ENCODE data around the gene GFOD1. TPM values are rescaled to one million over a fixed set of nuclear protein-coding genes. Genes with fewer than 3 reads are reported as not detected.

Gene GFOD1
- polyA plus RNA-seq, 1 of the 3 experiments (the other 2 are of a cell fraction) = 1.6 TPM

- Histone ChIP-seq H2AFZ (ENCODE audit: low read depth) (no peak overlapping the region), H3K27ac (ENCODE audit: low read depth in 2 of 2, low read length in 1 of 2) (no peak overlapping the region), H3K27me3 (ENCODE audit: insufficient read depth) (no peaks in the 10 kb centered on the region), H3K79me2 (ENCODE audit: insufficient read depth) (no peaks in the 10 kb centered on the region), H3K4me2 (no peak overlapping the region), H3K9me3 (no peaks in the 10 kb centered on the region), H3F3A (replicated peaks; ENCODE audit: insufficient read depth) (no peaks in the 10 kb centered on the region), H3K4me1 (ENCODE audit: control insufficient read depth in 1 of 2, insufficient read depth in 2 of 2, low read depth in 1 of 2, low read length in 1 of 2) (peaks cover 0 to 13% of the 10 kb centered on the region in 2 experiments; a peak in 2 of 4 replicates), H3K36me3 (replicated peaks in 1 of 2; ENCODE audit: control insufficient read depth in 1 of 2, insufficient read depth in 2 of 2, low read length in 1 of 2) (no peaks in the 10 kb centered on the region), H4K20me1 (ENCODE audit: insufficient read depth) (no peaks in the 10 kb centered on the region), H3K9me2 (no peaks in the 10 kb centered on the region), H3K9ac (no peak overlapping the region), H3K4me3 (ENCODE audit: low read depth in 2 of 2, low read length in 1 of 2) (no peak overlapping the region)
- ChIA-PET CTCF (interaction anchor here (0.7 kb wide), 1 partner anchor 15 kb away, joined by 3 read pairs; no protein-coding TSS in a partner anchor), POLR2A (interaction anchor here (0.5 kb wide), 1 partner anchor 187 kb away, joined by 4 read pairs; no protein-coding TSS in a partner anchor)
- TF ChIP-seq RFX5 (IDR thresholded peaks at IDR 0.05; ENCODE audit: low read length) (no peak), SMC3 (IDR thresholded peaks at IDR 0.05; ENCODE audit: low read depth, low read length) (no peak), TAF1 (IDR thresholded peaks at IDR 0.05; ENCODE audit: borderline replicate concordance, low read depth, low read length) (no peak), YY1 (IDR thresholded peaks at IDR 0.05; ENCODE audit: low read depth) (no peak), FOXM1 (IDR thresholded peaks at IDR 0.05; ENCODE audit: low read depth) (no peak), RAD21 (IDR thresholded peaks at IDR 0.05; ENCODE audit: low read length) (no peak), CHD2 (IDR thresholded peaks at IDR 0.05; ENCODE audit: low read length, partially characterized antibody) (no peak), EP300 (IDR thresholded peaks at IDR 0.05; ENCODE audit: borderline replicate concordance in 1 of 2, low read depth in 1 of 2, low read length in 1 of 2) (no peak), ZBTB33 (IDR thresholded peaks at IDR 0.05; ENCODE audit: borderline replicate concordance, low read depth) (no peak), PBX3 (IDR thresholded peaks at IDR 0.05) (no peak), FOXJ3 (CRISPR knock-in tag; IDR thresholded peaks at IDR 0.05) (no peak)
- 91% methylated on average over 12 of the region's 12 CpGs for WGBS (ENCODE audit: low lambda C conversion rate)
- DNase-seq = no peak
Observed at GRCh38 chr6:13524801-13525508, 37.6 kb upstream of the GFOD1 start.

GRCh38 chr6:13523826-13524622, 36.6 kb upstream of the GFOD1 start:
- no peaks in the 10 kb centered on the region for H3K9me3 ChIP-seq
- no peaks in the 10 kb centered on the region for H3K79me2 ChIP-seq (ENCODE audit: insufficient read depth)
- no peak overlapping the region for H3K27ac ChIP-seq (ENCODE audit: low read depth in 2 of 2, low read length in 1 of 2)
- ChIA-PET POLR2A (interaction anchor here (0.5 kb wide), 1 partner anchor 188 kb away, joined by 4 read pairs; no protein-coding TSS in a partner anchor), CTCF (interaction anchor here (0.7 kb wide), 1 partner anchor 14 kb away, joined by 3 read pairs; no protein-coding TSS in a partner anchor)
- WGBS (ENCODE audit: low lambda C conversion rate) = 89% methylated on average over 8 of the region's 11 CpGs
- no peak overlapping the region for H3K4me2 ChIP-seq
- peaks cover 0 to 13% of the 10 kb centered on the region in 2 experiments; a peak in 2 of 4 replicates for H3K4me1 ChIP-seq (ENCODE audit: control insufficient read depth in 1 of 2, insufficient read depth in 2 of 2, low read depth in 1 of 2, low read length in 1 of 2)
- H3K27me3 ChIP-seq (ENCODE audit: insufficient read depth) = no peaks in the 10 kb centered on the region
- no peak overlapping the region for H3K9ac ChIP-seq
- no peak overlapping the region for H3K4me3 ChIP-seq (ENCODE audit: low read depth in 2 of 2, low read length in 1 of 2)
- no peaks in the 10 kb centered on the region for H4K20me1 ChIP-seq (ENCODE audit: insufficient read depth)
- no peaks in the 10 kb centered on the region for H3K9me2 ChIP-seq
- TF ChIP-seq MEF2A (IDR thresholded peaks at IDR 0.05; ENCODE audit: borderline replicate concordance, low read depth) = no peak
- TF ChIP-seq NRF1 (IDR thresholded peaks at IDR 0.05; ENCODE audit: low read depth, low read length) = no peak
- no peak for TF ChIP-seq TCF12 (IDR thresholded peaks at IDR 0.05)
- no peaks in the 10 kb centered on the region for H3F3A ChIP-seq (replicated peaks; ENCODE audit: insufficient read depth)
- H3K36me3 ChIP-seq (replicated peaks in 1 of 2; ENCODE audit: control insufficient read depth in 1 of 2, insufficient read depth in 2 of 2, low read length in 1 of 2) = no peaks in the 10 kb centered on the region
- H2AFZ ChIP-seq (ENCODE audit: low read depth) = no peak overlapping the region
- no peak for DNase-seq
